HepG2 (cell line): Measurements from ENCODE around the gene SLC39A8. TPM values are rescaled to one million over a fixed set of nuclear protein-coding genes. Genes with fewer than 3 reads are reported as not detected.
A peak's percentile ranks its signal among the peaks of the same experiment; 100 is the strongest.

Source experiments
- ATAC-seq: fragments of 200-7000 bp; cut with Tn5 transposase; 3 replicates; pipeline ENCODE4 v1.9.1; 2020; ENCODE audit warnings: mild to moderate bottlenecking, moderate library complexity
- BruUV-seq: library from RNA; stranded (reverse); fragments of 400-500 nt; replicated peaks from 2 replicates; lab custom pipeline; 2021; lab: Mats Ljungman, UMichigan
- CTCF ChIA-PET: fragments of 300-600 bp; formaldehyde crosslinking; extraction: SDS; loops from one replicate; lab custom pipeline; 2021; ENCODE audit warnings: low total read pairs, inconsistent platforms, low intra/inter-chr PET ratio; lab: Yijun Ruan, JAX
- POLR2A ChIA-PET: fragments of 350-600 bp; sonication (Branson Sonifier 250); formaldehyde crosslinking; loops from one replicate; lab custom pipeline; 2020; ENCODE audit warnings: antibody characterized with exemption, inconsistent platforms; lab: Yijun Ruan, JAX
- DNase-seq: peaks from one replicate; pipeline ENCODE4 v3.0.0-alpha.2; 2015; ENCODE audit warnings: low spot score
- FAIRE-seq: peaks from 3 replicates; lab custom pipeline; 2011; peaks lifted over from hg19 to GRCh38; lab: Jason Lieb, UNC
- H2AFZ ChIP-seq: one replicate; pipeline ENCODE4 v1.6.1; 2011; ENCODE audit warnings: low read length, inconsistent platforms
- H3K27ac ChIP-seq: fragments of 300-600 bp; 3 replicates; pipeline ENCODE4 v1.8.0; 2011; ENCODE audit warnings: mixed run types, mild to moderate bottlenecking, mixed read lengths, low read length, inconsistent platforms; ENCODE audit not compliant: insufficient read depth; ENCODE audit errors: extremely low read length
- H3K27me3 ChIP-seq, 2 experiments: fragments of 200-600 bp in 1 of 2; 2 replicates in 1 of 2; 3 replicates in 1 of 2; pipeline versions ENCODE4 v1.6.0 to v1.8.0; 2011; ENCODE audit warnings: low read length in 2 of 2, mild to moderate bottlenecking in 2 of 2, moderate library complexity in 2 of 2, inconsistent platforms in 1 of 2; ENCODE audit not compliant: insufficient read depth in 2 of 2, control insufficient read depth in 1 of 2
- H3K36me3 ChIP-seq, 2 experiments: fragments of 200-600 bp in 1 of 2; replicated peaks in 1 of 2; 2 replicates in 1 of 2; 3 replicates in 1 of 2; pipeline versions ENCODE4 v1.5.1 to v1.8.0; 2011; ENCODE audit warnings: low read length in 2 of 2, inconsistent platforms in 1 of 2; ENCODE audit not compliant: insufficient read depth in 2 of 2, control insufficient read depth in 1 of 2
- H3K4me1 ChIP-seq: 2 replicates; pipeline ENCODE4 v1.5.1; 2012; ENCODE audit warnings: low read length, inconsistent platforms; ENCODE audit not compliant: insufficient read depth
- H3K4me2 ChIP-seq: 2 replicates; pipeline ENCODE4 v1.6.0; 2011; ENCODE audit warnings: low read depth, low read length, inconsistent platforms
- H3K4me3 ChIP-seq, 3 experiments: fragments of 200-600 bp in 1 of 3; sonication (generic), shearing (Covaris generic) in 1 of 3; replicated peaks in 1 of 3; 2 replicates each; pipeline ENCODE4 v1.5.1; 2011 to 2016; ENCODE audit warnings: low read length in 3 of 3, inconsistent platforms in 2 of 3, low read depth in 2 of 3, mild to moderate bottlenecking in 2 of 3, control low read depth in 1 of 3, mixed read lengths in 1 of 3; ENCODE audit not compliant: insufficient read depth in 1 of 3
- H3K79me2 ChIP-seq: one replicate; pipeline ENCODE4 v1.6.1; 2011; ENCODE audit warnings: low read length, inconsistent platforms; ENCODE audit not compliant: insufficient read depth
- H3K9ac ChIP-seq: 2 replicates; pipeline ENCODE4 v1.6.0; 2011; ENCODE audit warnings: mild to moderate bottlenecking, low read depth, low read length, inconsistent platforms; ENCODE audit not compliant: insufficient read depth
- H3K9me3 ChIP-seq: 2 replicates; pipeline ENCODE4 v1.5.1; 2012; ENCODE audit warnings: mild to moderate bottlenecking, low read length
- H4K20me1 ChIP-seq: 2 replicates; pipeline ENCODE4 v1.6.0; 2011; ENCODE audit warnings: inconsistent platforms, mild to moderate bottlenecking, low read length, moderate library complexity; ENCODE audit not compliant: insufficient read depth
- GATA4 ChIP-seq: sonication (generic); IDR thresholded peaks from 2 replicates; pipeline ENCODE4 v1.6.1; 2016; ENCODE audit warnings: antibody characterized with exemption, low read depth, borderline replicate concordance
- KDM5A ChIP-seq: fragments of 200-600 bp; sonication (generic); IDR thresholded peaks from 2 replicates; pipeline ENCODE4 v1.7.0; 2018; ENCODE audit warnings: antibody characterized with exemption, mild to moderate bottlenecking, low read length, borderline replicate concordance
- NBN ChIP-seq: fragments of 450-650 bp; conservative IDR thresholded peaks from 2 replicates; pipeline ENCODE4 v1.6.1; 2017
- NR2F1 ChIP-seq, 2 experiments: fragments of 450-650 bp in 1 of 2; formaldehyde crosslinking in 1 of 2; IDR thresholded peaks; 2 replicates each; pipeline versions ENCODE4 v1.5.0 to v1.6.1; 2016 to 2020; ENCODE audit warnings: mild to moderate bottlenecking in 1 of 2, missing compliant biosample characterization in 1 of 2, missing genetic modification reagents in 1 of 2, moderate library complexity in 1 of 2
- NRL ChIP-seq: sonication (generic); formaldehyde crosslinking; IDR thresholded peaks from 2 replicates; pipeline ENCODE4 v1.5.0; 2020; ENCODE audit warnings: missing genetic modification reagents, mild to moderate bottlenecking, moderate library complexity, borderline replicate concordance
- PTBP1 ChIP-seq: fragments of 200-400 bp; formaldehyde crosslinking; IDR thresholded peaks from 2 replicates; pipeline ENCODE4 v1.6.1; 2018; ENCODE audit warnings: low read length, low read depth; ENCODE audit not compliant: poor library complexity, severe bottlenecking
- RCOR2 ChIP-seq: IDR thresholded peaks from 2 replicates; pipeline ENCODE4 v1.6.1; 2016; ENCODE audit warnings: missing biosample characterization, missing genetic modification reagents
- ZFP36L1 ChIP-seq: sonication (generic); formaldehyde crosslinking; IDR thresholded peaks from 2 replicates; pipeline ENCODE4 v1.8.0; 2022; ENCODE audit warnings: mild to moderate bottlenecking, missing genetic modification reagents, moderate library complexity
- ZFP62 ChIP-seq: sonication (generic); formaldehyde crosslinking; IDR thresholded peaks from 2 replicates; pipeline ENCODE4 v1.4.0; 2020; ENCODE audit warnings: missing genetic modification reagents
- ZFP82 ChIP-seq: sonication (generic); formaldehyde crosslinking; IDR thresholded peaks from 2 replicates; pipeline ENCODE4 v1.5.1; 2020; ENCODE audit warnings: mild to moderate bottlenecking, missing genetic modification reagents, borderline replicate concordance
- ZNF329 ChIP-seq: sonication (generic); formaldehyde crosslinking; IDR thresholded peaks from 2 replicates; pipeline ENCODE4 v1.9.0; 2021; ENCODE audit warnings: low read depth, mild to moderate bottlenecking, missing genetic modification reagents
- ZNF501 ChIP-seq: sonication (generic); formaldehyde crosslinking; IDR thresholded peaks from 2 replicates; pipeline ENCODE4 v1.5.1; 2020; ENCODE audit warnings: mild to moderate bottlenecking, moderate library complexity, missing genetic modification reagents
- ZNF558 ChIP-seq: sonication (generic); formaldehyde crosslinking; IDR thresholded peaks from 2 replicates; pipeline ENCODE4 v1.9.0; 2022; ENCODE audit warnings: mild to moderate bottlenecking, missing genetic modification reagents, borderline replicate concordance
- ZNF749 ChIP-seq: sonication (generic); formaldehyde crosslinking; IDR thresholded peaks from 2 replicates; pipeline ENCODE4 v1.8.0; 2022; ENCODE audit warnings: mild to moderate bottlenecking, missing genetic modification reagents, moderate library complexity, borderline replicate concordance
- ZNF772 ChIP-seq: sonication (generic); formaldehyde crosslinking; IDR thresholded peaks from 2 replicates; pipeline ENCODE4 v1.5.0; 2020; ENCODE audit warnings: mild to moderate bottlenecking, missing genetic modification reagents
- ZNF850 ChIP-seq: sonication (generic); formaldehyde crosslinking; conservative IDR thresholded peaks from 2 replicates; pipeline ENCODE4 v1.9.0; 2021; ENCODE audit warnings: mild to moderate bottlenecking, missing genetic modification reagents
- WGBS: methylation state at CpG from one replicate; pipeline ENCODE4 v1.1.6; 2017; ENCODE audit warnings: low lambda C conversion rate; 5-methylcytosine and 5-hydroxymethylcytosine counted together
- in situ Hi-C: cut with HindIII; loops from 2 replicates; pipeline ENCODE4 v1.10.0; 2017; ENCODE audit warnings: low pct_unique_long_range_greater_than_20kb; ENCODE audit not compliant: extremely low pct_ligation_motif_present
- intact Hi-C: fragments of 100-400 bp; cut with micrococcal nuclease; formaldehyde crosslinking; loops from one replicate; pipeline ENCODE4 v1.10.0; 2022; ENCODE audit not compliant: unreplicated experiment
- polyA plus RNA-seq, 8 experiments: library from polyadenylated mRNA; depleted of rRNA in 3 of 8; stranded (reverse) in 7 of 8; unstranded in 1 of 8; fragments of >200 nt; fragmentation: Illumina TruSeq in 4 of 8; extraction: Trizol in 4 of 8; gene quantifications; 2 replicates each; pipeline versions ENCODE4 v1.2.1 to v1.2.3, GENCODE V29; 2011 to 2016; ENCODE audit warnings: low read depth in 4 of 8, missing spikeins in 1 of 8, mixed read lengths in 1 of 8; ENCODE audit not compliant: insufficient read depth in 1 of 8
- total RNA-seq, 5 experiments: library from RNA; depleted of rRNA; stranded (reverse); fragments of >200 nt; fragmentation: Illumina TruSeq; extraction: Trizol; gene quantifications; 2 replicates each; pipeline ENCODE4 v1.2.3, GENCODE V29; 2016; ENCODE audit warnings: low read depth in 1 of 5
- TF ChIP-seq, protein P1 (sequence below): sonication (generic); formaldehyde crosslinking; IDR thresholded peaks from 2 replicates; pipeline ENCODE4 v1.4.0; 2020; ENCODE audit warnings: missing genetic modification reagents

Gene SLC39A8
- total and polyA plus RNA-seq, 2 of the 13 experiments (the other 11 are each of a cell fraction or from before 2014, with no cell fraction given) = 0.22 to 0.38 TPM

DNA sequence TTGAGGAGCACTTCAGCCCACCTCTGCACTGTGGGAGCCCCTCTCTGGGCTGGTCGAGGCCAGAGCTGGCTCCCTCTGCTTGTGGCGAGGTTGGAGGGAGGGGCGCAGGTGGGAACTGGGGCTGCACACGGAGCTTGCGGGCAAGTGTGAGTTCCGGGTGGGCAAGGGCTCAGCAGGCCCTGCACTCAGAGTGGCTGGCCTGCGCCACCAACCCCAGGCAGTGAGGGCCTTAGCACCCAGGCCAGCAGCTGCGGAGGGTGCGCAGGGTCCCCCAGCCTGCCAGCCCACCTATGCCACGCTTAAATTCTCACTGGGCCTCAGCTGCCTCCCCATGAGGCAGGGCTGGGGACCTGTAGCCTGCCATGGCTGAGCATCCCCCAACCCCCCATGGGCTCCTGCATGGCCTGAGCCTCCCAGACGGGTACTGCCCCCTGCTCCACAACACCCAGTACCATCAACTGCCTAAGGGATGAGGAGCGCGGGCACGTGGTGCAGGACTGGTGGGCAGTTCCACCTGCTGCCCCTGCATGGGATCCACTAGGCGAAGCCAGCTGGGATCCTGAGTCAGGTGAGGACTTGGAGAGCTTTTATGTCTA, 110.9 kb downstream of the SLC39A8 start:
- Histone ChIP-seq H3K4me3 (no peak overlapping the region), H3K4me1 (no peaks in the 10 kb centered on the region), H3K79me2 (no peaks in the 10 kb centered on the region), H3K9ac (no peak overlapping the region), H3K27me3 (no peaks in the 10 kb centered on the region), H4K20me1 (no peaks in the 10 kb centered on the region), H3K9me3 (no peaks in the 10 kb centered on the region), H3K36me3 (no peaks in the 10 kb centered on the region)
- no peak for ATAC-seq
- DNase-seq = no peak
- WGBS = 0% methylated on average over 1 of the region's 15 CpGs
- ChIA-PET CTCF (no interaction called here), POLR2A (no interaction called here)
- intact Hi-C loops (no loop called here), in situ Hi-C loops (no loop called here)
- no TSS peak for BruUV-seq
- TF ChIP-seq ZFP36L1 (CRISPR knock-in tag) = no peak
- no peak for TF ChIP-seq RCOR2 (CRISPR knock-in tag)
- no peak for TF ChIP-seq GATA4
- TF ChIP-seq ZNF850 = peak; percentile 81; the same call in 1 of the 2 replicates
- TF ChIP-seq, all 625 proteins: peak for 1
- FAIRE-seq = no peak
- no peak overlapping the region for H3K27ac ChIP-seq
- no peak overlapping the region for H3K4me2 ChIP-seq
- no peak overlapping the region for H2AFZ ChIP-seq

DNA sequence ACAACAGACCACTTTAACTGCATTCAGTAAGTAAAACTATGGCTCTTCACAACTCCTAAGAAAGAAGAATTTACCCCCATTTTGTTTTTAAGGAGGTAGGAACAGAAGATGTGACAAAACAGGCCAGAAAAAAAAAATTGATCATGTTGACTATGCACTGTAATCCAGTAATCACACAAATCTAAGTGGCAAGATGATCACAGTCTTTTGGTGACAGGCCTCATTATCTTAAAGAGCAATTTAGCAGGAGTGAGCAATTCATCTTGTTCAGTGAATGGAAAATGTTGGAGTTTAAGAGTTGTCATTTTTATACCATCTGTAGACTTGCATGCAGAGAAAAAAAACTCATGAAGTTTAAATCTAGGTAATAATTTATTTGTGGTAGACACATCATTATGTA, 115.1 kb downstream of the SLC39A8 start:
- DNase-seq (no peak), ATAC-seq (no peak), FAIRE-seq (no peak)
- Histone ChIP-seq H3K4me1 (no peaks in the 10 kb centered on the region), H3K79me2 (no peaks in the 10 kb centered on the region), H3K9ac (no peak overlapping the region), H3K27ac (no peak overlapping the region), H4K20me1 (no peaks in the 10 kb centered on the region), H3K27me3 (no peaks in the 10 kb centered on the region), H3K4me3 (no peak overlapping the region), H2AFZ (no peak overlapping the region), H3K9me3 (no peaks in the 10 kb centered on the region), H3K4me2 (no peak overlapping the region), H3K36me3 (no peaks in the 10 kb centered on the region)
- intact Hi-C loops = no loop called here
- in situ Hi-C loops = no loop called here
- no TSS peak for BruUV-seq
- ChIA-PET CTCF (no interaction called here), POLR2A (no interaction called here)
- TF ChIP-seq ZFP82 (CRISPR knock-in tag) = no peak
- no peak for TF ChIP-seq NRL
- TF ChIP-seq ZNF329 (CRISPR knock-in tag) = no peak
- TF ChIP-seq ZNF772 (CRISPR knock-in tag) = no peak
- no peak for TF ChIP-seq PTBP1
- TF ChIP-seq ZNF501 (CRISPR knock-in tag) = no peak
- no peak for TF ChIP-seq ZFP62 (CRISPR knock-in tag)
- TF ChIP-seq, protein P1, sequence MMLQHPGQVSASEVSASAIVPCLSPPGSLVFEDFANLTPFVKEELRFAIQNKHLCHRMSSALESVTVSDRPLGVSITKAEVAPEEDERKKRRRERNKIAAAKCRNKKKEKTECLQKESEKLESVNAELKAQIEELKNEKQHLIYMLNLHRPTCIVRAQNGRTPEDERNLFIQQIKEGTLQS (CRISPR knock-in tag) = no peak
- no peak for TF ChIP-seq NBN
- TF ChIP-seq KDM5A = no peak
- TF ChIP-seq NR2F1 (CRISPR knock-in tag; IDR thresholded peaks at IDR 0.05) = no peak
- no peak for TF ChIP-seq ZNF558
- TF ChIP-seq ZNF749 (CRISPR knock-in tag) = no peak
